Heart left ventricle (tissue), 16 donors: ENCODE data around the gene MKLN1. TPM values are rescaled to one million over a fixed set of nuclear protein-coding genes. Genes with fewer than 3 reads are reported as not detected.

Source experiments
- ATAC-seq, 4 donors: fragments of 200-7000 bp; cut with Tn5 transposase; one replicate each; pipeline ENCODE4 v1.9.1; 2020 to 2022; ENCODE audit warnings: moderate library complexity in 4 of 4, mild to moderate bottlenecking in 3 of 4, moderate number of reproducible peaks in 1 of 4
- DNase-seq, 5 donors: peaks; one replicate each; pipeline ENCODE4 v3.0.0-alpha.2; 2020
- H3K27ac ChIP-seq, 12 donors: fragments of 200-600 bp; sonication (generic) in 4 of 12; one replicate each; pipeline versions ENCODE4 v1.5.0 to v1.8.0; 2016 to 2022; ENCODE audit warnings: mild to moderate bottlenecking in 2 of 12
- H3K27me3 ChIP-seq, 9 donors: fragments of 200-600 bp; sonication (generic) in 2 of 9; one replicate each; pipeline versions ENCODE4 v1.5.1 to v1.8.0; 2016 to 2022; ENCODE audit warnings: mild to moderate bottlenecking in 3 of 9
- H3K36me3 ChIP-seq, 9 donors: fragments of 200-600 bp; sonication (generic) in 2 of 9; one replicate each; pipeline versions ENCODE4 v1.5.0 to v1.8.0; 2018 to 2022; ENCODE audit warnings: mild to moderate bottlenecking in 2 of 9
- H3K4me1 ChIP-seq, 12 donors: fragments of 200-600 bp; sonication (generic) in 4 of 12; one replicate each; pipeline versions ENCODE4 v1.5.0 to v1.8.0; 2016 to 2022; ENCODE audit warnings: mild to moderate bottlenecking in 3 of 12
- H3K4me3 ChIP-seq, 12 donors: fragments of 200-600 bp; sonication (generic) in 4 of 12; one replicate each; pipeline versions ENCODE4 v1.5.0 to v1.8.0; 2017 to 2022; ENCODE audit warnings: mild to moderate bottlenecking in 9 of 12, moderate library complexity in 4 of 12
- H3K9me3 ChIP-seq, 12 donors: fragments of 200-600 bp; sonication (generic) in 4 of 12; one replicate each; pipeline versions ENCODE4 v1.5.0 to v1.8.0; 2016 to 2022; ENCODE audit warnings: mild to moderate bottlenecking in 1 of 12
- CTCF ChIP-seq, 12 donors: fragments of 200-600 bp; sonication (generic) in 4 of 12; IDR thresholded peaks; one replicate each; pipeline versions ENCODE4 v1.5.0 to v1.8.0; 2018 to 2022; ENCODE audit warnings: antibody characterized with exemption in 12 of 12, mild to moderate bottlenecking in 5 of 12
- POLR2A ChIP-seq, 2 donors: fragments of 450-650 bp; IDR thresholded peaks; one replicate each; pipeline ENCODE4 v1.6.1; 2017; ENCODE audit warnings: antibody characterized with exemption in 2 of 2, mild to moderate bottlenecking in 2 of 2, moderate library complexity in 2 of 2
- WGBS, 4 donors: extraction: QIAGEN DNeasy Blood & Tissue Kit in 2 of 4; methylation state at CpG; one replicate each; pipeline versions ENCODE4 v1.1.5 to v1.1.7; 2013 to 2018; 5-methylcytosine and 5-hydroxymethylcytosine counted together
- intact Hi-C, 10 donors: fragments of 100-400 bp; cut with DNase I; formaldehyde crosslinking; loops; one replicate each; pipeline versions ENCODE4 v1.11.1 to v1.14.2; 2022
- polyA plus RNA-seq, 2 donors: library from polyadenylated mRNA; stranded (reverse); fragments of 200-250 nt; gene quantifications; one replicate each; pipeline ENCODE4 v1.2.3, GENCODE V29; 2013
- total RNA-seq, 9 donors: library from RNA; depleted of rRNA in 2 of 9; stranded (reverse); fragments of >200 nt in 2 of 9; fragmentation: NEBNext Ultra II Directional in 3 of 9; extraction: Animal tissue kit (Norgen Biotek cat#: 25700) in 3 of 9; gene quantifications; one replicate each; pipeline versions ENCODE4 v1.1.0 to v1.2.4, GENCODE V29; 2016 to 2023
- donor health status: ischemic (EF 13 %, LVEDD 7.1; RV severe dilation, severe dysfunction).
- donor health status: healthy with polysubstance abuse.
- donor health status: DM: no; HTN: yes; CAD: no.
- donor health status: DM: no; HTN: no; CAD: no.
- donor health status: ischemic (EF 25% LVEDD 6.9; RV normal size, moderate dysfunction).
- donor health status: ischemic (EF 25% LVEDD 5.7; RV mildly dilated, moderate dysfunction).
- donor health status: healthy.
- donor health status: DM: yes; HTN: yes; CAD: no.
- donor health status: ischemic (EF 35%, LVEDD 5.7; RV mildly dilated, moderate dysfunction).
- donor health status: nonischemic (EF 11% LVEDD 7.7; RV severe dilation, severe dysfunction).
- donor health status: DM: yes; HTN: yes; CAD: no.
- donor health status: PGD.
- donor health status: ischemic (EF 29% LVEDD 5.4; RV normal size, mild dysfunction).
- donor health status: nonischemic (EF 23%, LVEDD 6.1; RV moderate dilation, normal function).

The MKLN1 gene
- total and polyA plus RNA-seq, 11 donors, result 11.5 to 49.7 (median 37.6) TPM

DNA sequence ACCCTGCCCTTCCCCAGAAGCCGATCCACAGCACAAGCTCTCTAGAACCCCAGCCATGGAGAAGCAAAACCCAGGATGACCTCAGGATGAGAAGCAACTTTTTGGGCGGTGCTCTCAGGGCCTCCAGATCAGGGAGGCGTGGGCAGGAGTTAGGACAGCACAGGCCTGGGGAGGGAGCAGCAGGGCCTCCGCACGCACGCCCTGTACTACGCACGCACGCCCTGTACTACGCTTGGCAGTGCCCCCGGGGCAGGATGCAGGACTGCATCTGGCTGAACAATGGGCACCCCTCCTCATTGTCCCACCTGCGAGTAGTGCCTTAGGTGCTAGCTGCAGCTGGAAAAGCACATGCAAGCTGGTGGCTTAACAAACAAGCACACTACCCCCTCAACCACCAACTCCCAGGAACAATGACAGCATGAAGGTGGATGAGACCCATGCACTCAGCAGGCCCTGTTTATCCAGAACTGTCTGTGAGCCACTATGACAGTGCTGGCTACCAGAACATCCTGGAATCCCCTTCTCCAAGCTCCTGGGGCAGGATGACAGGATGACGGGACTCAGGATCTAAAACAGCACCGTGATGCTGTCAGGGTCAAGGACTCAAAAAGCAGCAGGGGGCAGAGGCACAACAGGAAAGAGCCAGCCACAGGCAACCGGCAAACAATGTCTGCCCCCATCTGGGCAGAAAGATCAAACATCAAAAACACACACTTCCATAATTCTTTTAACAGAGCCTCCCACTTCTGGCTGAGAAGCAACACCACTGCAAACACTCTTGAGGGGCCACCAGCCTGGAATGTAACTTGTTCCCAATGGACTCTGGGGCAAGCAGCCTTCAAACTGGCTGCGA, 217.0 kb downstream of the MKLN1 start:
- intact Hi-C loops, result loop anchor here in 9 of 10 donors (2.0 to 5.0 kb wide), 5 partner anchors 32 to 110 kb away; no protein-coding TSS in a partner anchor
- WGBS, 4 donors, result 40 to 61% (median 47%) methylated on average over 10 to 16 of the region's 16 CpGs
- Histone ChIP-seq H3K4me1 (peaks cover 9 to 82% (median 51%) of the 10 kb centered on the region in 12 donors), H3K4me3 (peak overlapping the region in 2 of 12 donors; percentile 4 to 13), H3K9me3 (no peaks in the 10 kb centered on the region), H3K27me3 (no peaks in the 10 kb centered on the region), H3K36me3 (peaks cover 0 to 6% (median 0%) of the 10 kb centered on the region in 9 donors), H3K27ac (peak overlapping the region; percentile 26 to 91 (median 80))
- ATAC-seq, result peak in 2 of 4 donors; percentile 14 to 21
- no peak for DNase-seq
- TF ChIP-seq POLR2A (IDR thresholded peaks at IDR 0.05) (no peak), CTCF (IDR thresholded peaks at IDR 0.05) (peak; percentile 10 to 54 (median 30))

DNA sequence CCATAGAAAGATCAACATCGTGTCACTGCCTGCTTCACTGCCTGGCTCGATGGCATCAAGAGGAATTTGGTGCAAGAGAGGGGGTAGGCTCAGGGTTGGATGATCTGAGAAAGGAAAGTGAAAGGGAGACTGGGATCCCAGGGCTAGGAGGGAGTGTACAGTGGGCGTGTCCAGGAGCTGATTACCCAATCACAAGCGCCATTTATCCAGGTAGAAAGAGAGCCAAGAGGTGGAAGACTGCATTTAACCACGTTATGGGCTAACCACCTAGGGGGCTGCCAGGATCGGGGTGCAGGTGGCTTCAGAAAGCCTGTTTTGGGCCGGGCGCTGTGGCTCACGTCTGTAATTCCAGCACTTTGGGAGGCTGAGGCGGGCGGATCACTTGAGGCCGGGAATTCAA, 218.4 kb downstream of the MKLN1 start:
- peaks cover 0 to 80% (median 46%) of the 10 kb centered on the region in 12 donors for H3K4me1 ChIP-seq
- DNase-seq, result no peak
- WGBS, 4 donors, result 77 to 82% (median 79%) methylated on average over 12 of the region's 12 CpGs
- TF ChIP-seq CTCF (IDR thresholded peaks at IDR 0.05) (no peak), POLR2A (IDR thresholded peaks at IDR 0.05) (no peak)
- intact Hi-C loops, result loop anchor here in 6 of 10 donors (2.0 to 5.0 kb wide), 5 partner anchors 34 to 109 kb away; no protein-coding TSS in a partner anchor
- peaks cover 0 to 9% (median 0%) of the 10 kb centered on the region in 9 donors for H3K36me3 ChIP-seq
- H3K9me3 ChIP-seq, result no peaks in the 10 kb centered on the region
- peak overlapping the region in 1 of 12 donors; percentile 0 for H3K4me3 ChIP-seq
- no peaks in the 10 kb centered on the region for H3K27me3 ChIP-seq
- H3K27ac ChIP-seq, result peak overlapping the region in 10 of 12 donors; percentile 17 to 91 (median 84)
- ATAC-seq, result no peak

Other genes starting within 250 kb of the MKLN1 start
- gene PODXL, start 228.8 kb downstream of the MKLN1 start, total RNA-seq, result 100 to 1,000 TPM in 1 of 9 donors, 10 to 100 TPM in 8; 57.7 to 230 (median 75.1) TPM
- 10 to 100 TPM; 30.9 to 64.6 TPM for gene PODXL, start 228.8 kb downstream of the MKLN1 start, polyA plus RNA-seq